HG02588 (cell line): Measurements from ENCODE around the gene SNX12.
"Not testable (repeated sequence)": the region's sequence is repeated elsewhere in the genome, so short reads cannot be mapped to it uniquely, and the experiment has no call there.

Experiments used
- ATAC-seq: cut with Tn5 transposase; IDR thresholded peaks from one replicate; pipeline ENCODE4 v1.9.1; 2021; ENCODE audit warnings: mild to moderate bottlenecking, moderate library complexity; ENCODE audit not compliant: unreplicated experiment

SNX12 gene

DNA sequence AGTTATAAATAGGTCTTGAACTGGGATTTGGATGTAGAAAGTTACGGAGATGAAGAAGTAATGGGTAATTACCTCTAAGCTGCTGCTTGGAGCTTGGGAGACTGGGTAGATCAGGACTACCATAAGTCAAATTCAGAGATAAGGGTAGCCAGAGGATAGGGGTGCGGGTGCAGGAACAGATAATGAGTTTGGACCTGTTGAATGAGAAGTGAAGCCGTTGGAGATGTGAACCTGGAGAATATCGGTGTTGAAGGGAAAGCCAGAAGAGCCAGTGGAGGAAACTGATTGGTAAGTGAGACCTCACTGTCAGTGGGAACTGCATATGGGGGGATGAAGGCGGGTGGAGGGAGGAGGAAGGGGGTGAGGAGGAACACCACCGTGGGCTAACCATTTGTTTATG, 26.9 kb upstream of the SNX12 start:
- ATAC-seq = no peak

DNA sequence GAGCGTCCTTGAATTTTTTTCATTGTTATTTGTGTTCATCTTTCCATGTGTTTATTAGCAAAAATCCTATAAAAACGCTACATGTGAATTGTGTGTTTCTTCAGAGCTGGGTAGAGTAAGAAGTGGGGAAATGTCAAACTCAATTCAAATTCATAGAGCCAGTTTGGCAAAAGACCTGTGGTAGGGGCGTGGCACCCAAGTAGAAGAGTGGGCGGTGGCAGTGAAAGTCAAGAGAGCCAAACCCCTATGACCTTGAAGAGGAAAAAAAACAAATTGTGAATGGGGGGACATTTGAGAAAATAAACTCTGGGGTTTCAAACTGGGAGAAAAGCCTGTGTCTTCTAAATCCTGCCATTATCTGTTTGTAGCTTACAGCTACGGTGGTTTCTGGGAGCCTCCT, 23.1 kb upstream of the SNX12 start:
- no peak for ATAC-seq

DNA sequence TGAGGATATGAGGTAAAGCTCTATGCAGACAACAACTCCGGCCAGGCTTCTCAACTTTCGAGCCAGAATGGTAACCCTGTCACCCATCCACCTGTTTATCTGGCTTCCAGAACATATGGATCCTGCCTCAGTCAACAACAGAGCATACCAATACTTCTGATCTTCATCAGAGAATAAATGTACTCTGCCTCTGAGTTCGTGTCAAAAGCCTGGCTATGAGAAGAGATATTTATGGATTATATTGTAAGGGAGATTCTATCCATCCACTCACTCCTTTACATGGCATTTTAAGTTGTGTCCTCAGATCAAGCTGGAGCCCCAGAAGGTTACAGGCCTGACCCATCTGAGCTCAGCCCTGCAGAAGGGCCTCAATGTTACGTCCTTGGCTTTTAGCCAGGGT, 17.8 kb upstream of the SNX12 start:
- ATAC-seq = no peak

DNA sequence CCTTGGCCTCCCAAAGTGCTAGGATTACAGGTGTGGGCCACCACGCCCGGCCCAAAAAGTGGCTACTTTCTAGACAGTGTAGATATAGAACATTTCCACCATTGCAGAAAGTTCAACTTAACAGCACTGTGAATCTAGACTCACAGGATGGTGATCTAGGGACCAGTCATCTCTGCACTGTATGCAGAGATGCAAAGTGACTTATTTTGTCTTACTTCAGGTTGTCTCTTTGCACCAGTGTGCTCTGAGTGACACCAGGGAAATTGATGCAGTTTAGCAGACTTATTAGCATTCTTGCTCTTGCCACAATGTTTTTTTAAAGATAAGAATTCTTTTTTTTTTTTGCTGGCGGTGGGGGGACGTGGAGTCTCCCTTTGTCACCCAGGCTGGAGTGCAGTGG, 14.7 kb upstream of the SNX12 start:
- no peak for ATAC-seq

DNA sequence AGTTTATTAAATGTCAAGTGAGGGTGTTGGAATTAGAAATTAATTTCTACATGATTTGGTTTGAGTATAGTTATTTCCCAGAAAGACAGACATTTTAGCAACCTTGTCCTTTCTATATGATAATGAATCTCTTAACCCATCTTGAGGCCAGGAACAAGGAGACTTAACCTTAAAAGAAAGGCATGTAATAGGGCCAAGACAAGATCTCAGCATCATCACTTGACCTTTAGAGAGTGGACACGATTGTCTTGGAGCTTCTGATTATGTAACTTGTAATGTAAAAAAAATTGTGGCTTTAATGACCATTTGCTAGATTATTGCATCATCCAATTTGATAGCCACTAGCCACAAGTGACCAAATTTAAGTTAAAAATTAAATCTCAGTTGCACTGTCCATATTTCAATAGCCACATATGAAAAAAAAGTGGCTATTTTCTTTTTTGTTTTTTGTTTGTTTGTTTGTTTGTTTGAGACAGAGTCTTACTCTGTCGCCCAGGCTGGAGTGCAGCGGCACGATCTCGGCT, 14.1 kb upstream of the SNX12 start:
- ATAC-seq = no peak

DNA sequence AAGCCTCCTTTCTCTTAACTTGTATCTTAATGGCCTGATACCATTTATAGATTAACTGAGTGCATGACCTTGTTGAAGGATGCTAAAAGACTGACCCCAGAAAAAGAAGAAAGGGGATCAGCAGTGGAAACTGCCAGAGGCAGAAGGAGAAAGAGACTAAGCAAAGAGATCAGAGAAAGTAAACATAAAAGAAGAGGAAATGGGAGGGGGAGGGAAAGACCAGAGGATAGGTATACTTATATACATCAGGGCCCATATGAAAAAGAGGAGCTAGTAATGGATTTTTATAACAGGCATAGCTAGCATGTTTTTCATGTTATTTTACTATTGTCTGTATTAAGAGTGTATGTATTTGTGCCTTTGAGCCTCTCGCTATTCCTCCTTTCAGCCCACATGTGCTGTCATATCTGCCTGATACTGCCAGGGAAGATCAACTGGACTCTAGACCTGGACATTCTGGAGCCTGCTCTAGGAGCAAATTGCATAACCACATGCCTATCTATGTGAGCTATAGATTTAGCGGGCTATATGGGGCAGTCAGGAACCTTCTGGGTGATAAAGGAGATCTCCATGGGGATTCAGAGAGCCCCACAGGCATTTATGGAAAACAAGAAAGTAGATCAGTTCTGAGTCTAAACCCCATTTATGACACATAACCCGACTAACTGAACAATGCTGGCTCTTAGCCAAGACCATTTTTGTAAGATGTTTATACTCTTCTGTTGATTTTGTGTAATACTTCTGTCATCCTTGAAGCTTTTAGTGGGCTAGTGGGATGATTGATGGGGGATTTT, 13.4 kb upstream of the SNX12 start:
- ATAC-seq = no peak

DNA sequence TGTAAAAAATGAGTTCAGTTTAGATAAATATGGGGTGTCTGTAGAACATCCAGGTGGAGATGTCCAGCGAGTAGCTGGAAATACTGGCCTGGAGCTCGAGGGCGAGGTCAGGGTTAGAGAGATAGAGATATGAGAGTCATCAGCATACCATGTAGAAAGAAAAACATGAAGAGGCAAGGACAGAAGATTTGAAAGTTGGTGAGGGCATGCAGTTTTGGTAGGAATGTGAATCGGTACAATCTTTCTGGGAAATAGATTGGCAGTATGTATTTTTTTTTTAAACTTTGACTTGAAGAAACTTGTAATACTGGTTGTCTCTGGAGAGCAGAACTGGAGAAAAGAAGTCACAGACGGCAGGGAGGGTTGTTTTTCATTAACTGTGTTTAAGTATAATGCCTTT, 2.4 kb upstream of the SNX12 start:
- no peak for ATAC-seq

DNA sequence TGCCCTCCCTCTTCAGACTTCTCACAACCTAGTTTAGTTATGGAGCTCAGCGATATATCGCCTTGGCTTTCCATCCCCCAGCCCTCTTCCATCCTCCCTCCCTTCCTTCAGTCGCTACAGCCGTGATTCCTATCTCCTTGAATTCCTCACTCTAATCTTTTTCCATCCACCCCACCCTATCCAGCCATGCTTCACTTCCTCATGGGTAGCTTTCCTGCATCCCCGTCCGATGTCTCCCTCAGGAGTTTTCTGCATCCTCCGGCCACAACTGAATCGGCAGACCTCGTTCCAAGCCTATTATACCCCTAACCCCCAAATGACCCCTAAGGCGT, 456 bp downstream of the SNX12 start:
- no peak for ATAC-seq

DNA sequence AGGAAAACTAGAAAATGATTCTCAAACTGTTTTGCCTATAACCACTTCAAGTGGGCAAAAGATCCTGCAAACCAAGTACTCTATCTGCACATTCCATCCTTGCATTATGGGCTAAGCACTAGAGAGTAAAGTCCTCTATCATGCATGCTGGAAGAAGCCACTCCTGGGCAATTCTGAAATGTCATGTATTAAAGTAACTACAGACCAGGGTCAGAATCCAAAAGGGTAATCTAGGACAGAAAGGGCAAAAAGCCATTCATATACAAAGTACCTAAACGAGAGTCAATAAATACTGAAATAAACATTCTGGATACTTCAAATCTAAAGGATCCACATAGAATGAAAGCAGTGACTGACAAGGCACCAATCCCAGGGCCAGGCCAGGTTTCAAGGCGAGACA, 1.0 kb downstream of the SNX12 start:
- no peak for ATAC-seq

DNA sequence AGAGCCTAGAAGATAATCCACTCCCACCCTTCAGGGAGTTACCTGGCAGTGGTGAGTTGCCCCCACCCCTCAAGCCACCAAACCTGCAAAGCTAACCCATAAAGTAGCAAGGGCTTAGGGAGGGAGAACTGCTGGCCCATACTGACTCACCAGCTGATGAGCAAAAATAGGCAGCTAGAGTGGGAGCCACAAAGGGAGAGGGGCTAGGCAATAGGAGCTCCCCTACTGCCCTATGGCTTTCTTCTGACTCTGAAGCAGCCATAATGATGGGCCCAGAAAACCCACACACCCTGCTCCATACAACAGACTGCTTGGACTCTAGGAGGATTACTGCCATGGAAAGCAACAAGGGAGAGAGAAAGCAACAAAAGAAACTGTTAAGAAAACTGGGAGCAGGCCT, 8.0 kb downstream of the SNX12 start:
- no peak for ATAC-seq

DNA sequence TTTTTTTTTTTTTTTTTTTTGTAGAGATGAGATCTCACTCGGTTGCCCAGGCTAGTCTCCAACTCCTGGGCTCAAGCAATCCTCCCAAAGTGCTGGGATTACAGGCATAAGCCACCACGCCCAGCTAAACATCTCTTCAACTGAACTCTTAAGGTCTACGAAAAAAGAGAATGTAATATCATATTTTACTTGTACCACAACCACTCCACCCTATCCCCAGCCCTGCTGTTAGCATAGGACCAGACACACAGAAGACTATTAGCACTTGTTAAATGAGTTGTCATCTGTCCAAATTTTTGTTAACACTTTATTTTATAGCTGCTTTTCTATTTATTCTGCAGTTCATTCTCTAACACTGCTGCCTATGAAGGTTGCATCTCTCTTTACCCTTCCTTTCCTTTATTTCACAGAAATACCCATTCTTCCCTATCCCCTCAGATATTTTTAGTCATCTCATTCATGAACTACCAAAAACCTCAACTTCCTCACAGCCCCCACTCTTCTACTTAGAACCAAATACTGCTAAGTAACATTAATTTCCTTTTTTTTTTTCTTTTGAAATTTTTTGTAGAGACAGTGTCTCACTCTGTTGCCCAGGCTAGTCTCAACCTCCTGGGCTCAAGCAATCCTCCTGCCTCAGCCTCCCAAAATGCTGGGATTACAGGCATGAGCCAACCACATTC, 10.1 kb downstream of the SNX12 start:
- no peak for ATAC-seq

DNA sequence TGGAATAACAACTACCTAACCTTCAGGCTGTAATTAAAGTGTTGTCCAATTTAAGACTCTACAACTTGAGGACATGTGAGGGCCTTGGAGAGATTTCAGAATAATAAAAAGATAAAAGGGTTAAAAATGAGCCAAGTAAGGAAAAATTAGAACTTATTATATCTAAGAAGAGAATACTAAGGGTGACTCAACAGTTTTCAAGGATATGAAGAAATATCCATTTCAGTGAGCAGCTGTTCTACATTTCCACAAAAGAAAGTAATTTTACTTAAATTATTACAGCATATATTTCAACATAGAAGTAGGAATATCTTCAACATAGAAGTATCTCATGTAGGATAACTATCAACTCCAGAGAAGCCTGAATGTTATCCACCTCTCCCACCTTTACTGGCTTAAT, 11.3 kb downstream of the SNX12 start:
- ATAC-seq = no peak

DNA sequence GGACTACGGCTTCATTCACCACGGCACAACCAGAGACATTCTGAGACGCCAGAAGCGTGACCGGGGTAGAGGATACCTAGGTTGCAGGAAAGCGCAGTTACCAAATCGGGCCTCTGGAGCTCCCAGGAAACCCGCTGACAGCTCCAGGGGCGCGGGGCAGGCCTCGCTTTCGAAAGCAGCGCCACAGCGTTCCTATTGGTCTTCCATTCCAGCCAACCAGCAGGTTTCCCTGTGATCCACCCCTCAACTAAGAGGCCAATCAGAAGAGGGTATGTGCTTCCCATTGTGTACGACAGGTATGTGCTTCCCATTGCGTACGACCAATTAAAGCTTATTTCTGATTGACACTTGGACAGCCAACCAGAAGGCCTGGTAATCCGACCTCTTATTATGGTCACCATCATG, 14.9 kb downstream of the SNX12 start:
- no peak for ATAC-seq

DNA sequence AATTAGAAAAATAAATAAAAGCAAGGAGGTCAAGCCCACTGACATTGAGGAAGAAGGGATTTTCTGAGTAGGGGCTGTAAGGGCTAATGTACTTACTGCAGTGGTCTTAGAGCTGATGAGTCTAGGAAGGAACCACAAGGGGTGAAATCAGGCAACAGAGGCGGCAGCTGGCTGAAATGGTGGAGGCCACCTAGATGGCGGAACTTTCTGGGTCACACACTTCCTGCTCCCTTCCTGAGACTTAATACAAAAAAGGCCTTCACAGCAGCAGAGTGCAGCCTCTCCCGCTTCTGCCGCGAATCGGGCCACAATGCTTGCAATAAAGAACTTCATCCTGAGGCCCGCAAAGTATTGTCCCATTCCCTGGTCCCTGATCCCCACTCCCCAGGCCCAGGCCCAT, 15.4 kb downstream of the SNX12 start:
- ATAC-seq = no peak

DNA sequence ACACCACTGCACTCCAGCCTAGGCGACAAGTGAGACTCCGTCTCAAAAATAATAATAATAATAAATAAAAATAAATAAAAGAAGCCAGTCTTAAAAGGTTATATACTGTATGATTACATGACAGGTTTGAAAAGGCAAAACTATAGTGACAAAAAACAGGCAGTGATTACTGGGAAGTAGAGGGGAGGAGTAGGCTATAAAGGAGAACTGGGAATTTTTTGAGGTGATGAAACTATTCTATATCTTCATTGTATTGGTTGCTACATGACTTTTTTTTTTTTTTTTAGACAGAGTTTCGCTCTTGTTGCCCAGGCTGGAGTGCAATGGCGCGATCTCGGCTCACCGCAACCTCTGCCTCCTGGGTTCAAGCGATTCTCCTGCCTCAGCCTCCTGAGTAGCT, 20.2 kb downstream of the SNX12 start:
- ATAC-seq = not testable (repeated sequence)

DNA sequence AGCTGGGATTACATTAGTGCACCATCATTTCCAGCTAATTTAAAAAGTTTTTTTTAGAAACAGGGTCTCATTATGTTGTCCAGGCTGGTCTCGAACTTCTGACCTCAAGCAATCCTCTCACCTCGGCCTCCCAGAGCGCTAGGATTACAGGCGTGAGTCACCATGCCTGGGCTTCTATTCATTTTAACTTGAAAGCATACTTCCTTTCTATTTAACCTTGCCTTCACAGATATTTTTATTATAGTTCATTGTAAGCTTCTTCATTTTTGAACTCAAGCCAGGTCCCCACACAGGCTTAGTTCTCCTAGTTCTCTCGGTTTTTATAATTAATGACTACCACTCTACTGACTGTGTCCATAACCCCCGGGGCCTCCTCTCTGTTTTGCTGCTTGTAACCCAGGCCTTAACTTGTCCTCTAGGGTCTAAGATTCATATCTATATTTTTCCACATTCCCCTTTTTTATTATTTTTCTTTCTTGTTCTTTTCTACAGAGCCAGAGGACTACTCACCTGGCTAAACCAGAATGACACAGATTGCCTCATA, 50.7 kb downstream of the SNX12 start:
- ATAC-seq = no peak
